ENCODE measurements around the gene IGHMBP2. TPM values are rescaled to one million over a fixed set of nuclear protein-coding genes. Genes with fewer than 3 reads are reported as not detected.

IGHMBP2 gene
- total RNA-seq, 1 donor from 2014 or later, result 28.3 TPM

- Mint-ChIP-seq H3K27ac (peak overlapping the region; percentile 83), H3K4me1 (peaks cover 14% of the 10 kb centered on the region), H3K4me3 (no peak overlapping the region), H3K9me3 (no peaks in the 10 kb centered on the region), H3K27me3 (ENCODE audit: low read depth) (no peaks in the 10 kb centered on the region), H3K36me3 (no peaks in the 10 kb centered on the region)
- no peak for DNase-seq (ENCODE audit: low spot score in 2 of 2, unreplicated experiment in 2 of 2)
- no peak for TF ChIP-seq CTCF (IDR thresholded peaks at IDR 0.05; ENCODE audit: unreplicated experiment)
These were observed 43.5 kb downstream of the IGHMBP2 start for GRCh38 chr11:68947151-68947550.

- no peak overlapping the region for H3K4me3 Mint-ChIP-seq
- no peaks in the 10 kb centered on the region for H3K9me3 Mint-ChIP-seq
- H3K4me1 Mint-ChIP-seq, result peaks cover 14% of the 10 kb centered on the region
- DNase-seq (ENCODE audit: low spot score in 2 of 2, unreplicated experiment in 2 of 2), result no peak
- no peaks in the 10 kb centered on the region for H3K27me3 Mint-ChIP-seq (ENCODE audit: low read depth)
- H3K36me3 Mint-ChIP-seq, result no peaks in the 10 kb centered on the region
- H3K27ac Mint-ChIP-seq, result peak overlapping the region; percentile 31
- TF ChIP-seq CTCF (IDR thresholded peaks at IDR 0.05; ENCODE audit: unreplicated experiment), result no peak
These were observed 44.8 kb downstream of the IGHMBP2 start for GRCh38 chr11:68948496-68948895.

GRCh38 chr11:68948935-68949334 is 45.2 kb downstream of the IGHMBP2 start:
- Mint-ChIP-seq H3K36me3 (no peaks in the 10 kb centered on the region), H3K4me3 (no peak overlapping the region), H3K9me3 (no peaks in the 10 kb centered on the region), H3K27me3 (ENCODE audit: low read depth) (no peaks in the 10 kb centered on the region), H3K4me1 (peaks cover 14% of the 10 kb centered on the region), H3K27ac (peak overlapping the region; percentile 31)
- no peak for TF ChIP-seq CTCF (IDR thresholded peaks at IDR 0.05; ENCODE audit: unreplicated experiment)
- no peak for DNase-seq (ENCODE audit: low spot score in 2 of 2, unreplicated experiment in 2 of 2)

- Mint-ChIP-seq H3K27me3 (ENCODE audit: low read depth) (no peaks in the 10 kb centered on the region), H3K4me1 (peaks cover 16% of the 10 kb centered on the region), H3K27ac (no peak overlapping the region), H3K36me3 (no peaks in the 10 kb centered on the region), H3K9me3 (no peaks in the 10 kb centered on the region), H3K4me3 (no peak overlapping the region)
- TF ChIP-seq CTCF (IDR thresholded peaks at IDR 0.05; ENCODE audit: unreplicated experiment), result peak; percentile 37
- DNase-seq (ENCODE audit: low spot score in 2 of 2, unreplicated experiment in 2 of 2), result no peak
These were observed 46.6 kb downstream of the IGHMBP2 start for GRCh38 chr11:68950270-68950669.

GRCh38 chr11:68950762-68951161 is 47.1 kb downstream of the IGHMBP2 start:
- H3K27ac Mint-ChIP-seq, result no peak overlapping the region
- TF ChIP-seq CTCF (IDR thresholded peaks at IDR 0.05; ENCODE audit: unreplicated experiment), result no peak
- H3K4me3 Mint-ChIP-seq, result no peak overlapping the region
- DNase-seq (ENCODE audit: low spot score in 2 of 2, unreplicated experiment in 2 of 2), result no peak
- H3K4me1 Mint-ChIP-seq, result peaks cover 15% of the 10 kb centered on the region
- H3K36me3 Mint-ChIP-seq, result no peaks in the 10 kb centered on the region
- no peaks in the 10 kb centered on the region for H3K9me3 Mint-ChIP-seq
- no peaks in the 10 kb centered on the region for H3K27me3 Mint-ChIP-seq (ENCODE audit: low read depth)
